HL-60 (cell line): ENCODE data around the gene PRDM5.

Source experiments
- DNase-seq, 2 experiments: peaks; one replicate each; pipeline ENCODE4 v3.0.0-alpha.2; 2010 to 2020; ENCODE audit warnings: low read depth in 1 of 2, low spot score in 1 of 2
- H3K27ac ChIP-seq: fragments of 250-450 bp; sonication (Bioruptor Pico); replicated peaks from 2 replicates; pipeline ENCODE4 v1.5.1; 2020; ENCODE audit warnings: mild to moderate bottlenecking, moderate library complexity
- H3K27me3 ChIP-seq: fragments of 250-450 bp; sonication (Bioruptor Pico); 2 replicates; pipeline ENCODE4 v1.5.1; 2021; ENCODE audit warnings: mild to moderate bottlenecking, moderate library complexity; ENCODE audit not compliant: insufficient read depth, poor library complexity, severe bottlenecking
- H3K4me3 ChIP-seq: replicated peaks from 2 replicates; pipeline ENCODE4 v1.5.1; 2011; ENCODE audit warnings: mild to moderate bottlenecking, control low read depth, low read length; ENCODE audit not compliant: insufficient read depth
- CTCF ChIP-seq: IDR thresholded peaks from one replicate; pipeline ENCODE4 v1.5.1; 2011; ENCODE audit warnings: low read length, control low read depth, inconsistent platforms; ENCODE audit not compliant: insufficient read depth
- GABPA ChIP-seq: IDR thresholded peaks from 2 replicates; pipeline ENCODE4 v1.6.1; 2012; ENCODE audit warnings: low read depth
- POLR2AphosphoS5 ChIP-seq: IDR thresholded peaks from 2 replicates; pipeline ENCODE4 v1.6.1; 2012; ENCODE audit warnings: low read depth
- REST ChIP-seq: IDR thresholded peaks from 2 replicates; pipeline ENCODE4 v1.6.1; 2012; ENCODE audit warnings: low read depth; ENCODE audit not compliant: insufficient replicate concordance
- SPI1 ChIP-seq: IDR thresholded peaks from 2 replicates; pipeline ENCODE4 v1.6.1; 2012; ENCODE audit warnings: low read depth, mild to moderate bottlenecking, borderline replicate concordance

Gene PRDM5

GRCh38 chr4:120837656-120838055, 84.9 kb downstream of the PRDM5 start:
- no peak for DNase-seq
- H3K27me3 ChIP-seq, result no peaks in the 10 kb centered on the region
- no peak overlapping the region for H3K4me3 ChIP-seq
- no peak for TF ChIP-seq REST
- TF ChIP-seq POLR2AphosphoS5, result no peak
- no peak for TF ChIP-seq CTCF
- TF ChIP-seq SPI1, result no peak
- no peak for TF ChIP-seq GABPA
- no peak overlapping the region for H3K27ac ChIP-seq

GRCh38 chr4:120835342-120835741, 87.2 kb downstream of the PRDM5 start:
- no peak for DNase-seq
- TF ChIP-seq GABPA (no peak), REST (no peak), CTCF (no peak), SPI1 (no peak), POLR2AphosphoS5 (no peak)
- no peak overlapping the region for H3K4me3 ChIP-seq

GRCh38 chr4:120830204-120830603, 92.3 kb downstream of the PRDM5 start:
- H3K27ac ChIP-seq, result no peak overlapping the region
- H3K4me3 ChIP-seq, result no peak overlapping the region
- TF ChIP-seq CTCF, result no peak
- TF ChIP-seq GABPA, result no peak
- no peak for TF ChIP-seq POLR2AphosphoS5
- no peak for TF ChIP-seq SPI1
- no peak for TF ChIP-seq REST
- no peak for DNase-seq
- no peaks in the 10 kb centered on the region for H3K27me3 ChIP-seq

More at GRCh38 chr4:120835342-120835741, 87.2 kb downstream of the PRDM5 start:
- no peak overlapping the region for H3K27ac ChIP-seq
- H3K27me3 ChIP-seq, result no peaks in the 10 kb centered on the region
